Rectal smooth muscle tissue (tissue), 1 donor: ENCODE measurements around the gene TYMS.

Experiments used
- H3K27ac ChIP-seq: one replicate; pipeline ENCODE4 v1.7.0; 2013; ENCODE audit warnings: low read depth, low read length, inconsistent platforms
- H3K27me3 ChIP-seq: one replicate; pipeline ENCODE4 v1.7.0; 2013; ENCODE audit warnings: low read length; ENCODE audit not compliant: control insufficient read depth, insufficient read depth
- H3K36me3 ChIP-seq: one replicate; pipeline ENCODE4 v1.7.0; 2013; ENCODE audit warnings: low read length; ENCODE audit not compliant: control insufficient read depth, insufficient read depth
- H3K4me1 ChIP-seq: one replicate; pipeline ENCODE4 v1.7.0; 2013; ENCODE audit warnings: low read length; ENCODE audit not compliant: control insufficient read depth, insufficient read depth
- H3K4me3 ChIP-seq: one replicate; pipeline ENCODE4 v1.7.0; 2013; ENCODE audit warnings: low read length
- H3K9ac ChIP-seq: one replicate; pipeline ENCODE4 v1.7.0; 2013; ENCODE audit warnings: low read length

Gene TYMS

GRCh38 chr18:657311-658000 lies at the start of gene TYMS:
Gene TYMS, plus strand, starts transcription at chr18:657653. Its CDS starts 90 bp downstream, at chr18:657743.
- no peaks in the 10 kb centered on the region for H3K36me3 ChIP-seq
- peak within 1 kb of the TSS; percentile 88 for H3K4me3 ChIP-seq
- peak within 1 kb of the TSS; percentile 40 for H3K9ac ChIP-seq
- peaks cover 3% of the 10 kb centered on the region for H3K4me1 ChIP-seq
- no peaks in the 10 kb centered on the region for H3K27me3 ChIP-seq
- H3K27ac ChIP-seq = no peak within 1 kb of the TSS

- no peak overlapping the region for H3K27ac ChIP-seq
- H3K9ac ChIP-seq = no peak overlapping the region
- H3K4me3 ChIP-seq = no peak overlapping the region
- no peaks in the 10 kb centered on the region for H3K27me3 ChIP-seq
- no peaks in the 10 kb centered on the region for H3K4me1 ChIP-seq
- H3K36me3 ChIP-seq = no peaks in the 10 kb centered on the region
Measured at GRCh38 chr18:607930-608329, 49.5 kb upstream of the TYMS start.

- Histone ChIP-seq H3K27ac (no peak overlapping the region), H3K36me3 (no peaks in the 10 kb centered on the region), H3K9ac (no peak overlapping the region), H3K4me1 (no peaks in the 10 kb centered on the region), H3K27me3 (no peaks in the 10 kb centered on the region), H3K4me3 (no peak overlapping the region)
Measured at GRCh38 chr18:610214-610928, 47.1 kb upstream of the TYMS start.

GRCh38 chr18:612156-612555 lies 45.3 kb upstream of the TYMS start:
- Histone ChIP-seq H3K36me3 (no peaks in the 10 kb centered on the region), H3K4me1 (no peaks in the 10 kb centered on the region), H3K4me3 (no peak overlapping the region)

GRCh38 chr18:614193-614592 lies 43.3 kb upstream of the TYMS start:
- Histone ChIP-seq H3K36me3 (no peaks in the 10 kb centered on the region), H3K4me3 (no peak overlapping the region), H3K9ac (no peak overlapping the region), H3K27ac (no peak overlapping the region), H3K27me3 (no peaks in the 10 kb centered on the region), H3K4me1 (no peaks in the 10 kb centered on the region)

More at GRCh38 chr18:612156-612555, 45.3 kb upstream of the TYMS start:
- Histone ChIP-seq H3K9ac (no peak overlapping the region), H3K27ac (no peak overlapping the region), H3K27me3 (no peaks in the 10 kb centered on the region)

GRCh38 chr18:615092-615521 lies 42.3 kb upstream of the TYMS start:
- H3K27ac ChIP-seq = no peak overlapping the region
- H3K36me3 ChIP-seq = no peaks in the 10 kb centered on the region
- no peak overlapping the region for H3K9ac ChIP-seq
- no peak overlapping the region for H3K4me3 ChIP-seq
- H3K4me1 ChIP-seq = no peaks in the 10 kb centered on the region
- H3K27me3 ChIP-seq = no peaks in the 10 kb centered on the region

- H3K36me3 ChIP-seq = no peaks in the 10 kb centered on the region
- H3K4me1 ChIP-seq = no peaks in the 10 kb centered on the region
- no peak overlapping the region for H3K4me3 ChIP-seq
- no peak overlapping the region for H3K9ac ChIP-seq
- no peak overlapping the region for H3K27ac ChIP-seq
- H3K27me3 ChIP-seq = no peaks in the 10 kb centered on the region
Measured at GRCh38 chr18:615773-616172, 41.7 kb upstream of the TYMS start.

GRCh38 chr18:616380-616995 lies 41.0 kb upstream of the TYMS start:
- Histone ChIP-seq H3K27ac (no peak overlapping the region), H3K4me3 (no peak overlapping the region), H3K27me3 (no peaks in the 10 kb centered on the region), H3K36me3 (no peaks in the 10 kb centered on the region), H3K4me1 (no peaks in the 10 kb centered on the region), H3K9ac (no peak overlapping the region)

- H3K27me3 ChIP-seq = no peaks in the 10 kb centered on the region
- no peak overlapping the region for H3K9ac ChIP-seq
- no peaks in the 10 kb centered on the region for H3K4me1 ChIP-seq
Measured at GRCh38 chr18:617970-618504, 39.4 kb upstream of the TYMS start.

GRCh38 chr18:618618-619017 lies 38.8 kb upstream of the TYMS start:
- Histone ChIP-seq H3K27ac (no peak overlapping the region), H3K4me1 (no peaks in the 10 kb centered on the region), H3K9ac (no peak overlapping the region), H3K4me3 (no peak overlapping the region), H3K27me3 (no peaks in the 10 kb centered on the region), H3K36me3 (no peaks in the 10 kb centered on the region)

More at GRCh38 chr18:617970-618504, 39.4 kb upstream of the TYMS start:
- Histone ChIP-seq H3K27ac (no peak overlapping the region), H3K36me3 (no peaks in the 10 kb centered on the region), H3K4me3 (no peak overlapping the region)

GRCh38 chr18:621291-622043 lies 36.0 kb upstream of the TYMS start:
- Histone ChIP-seq H3K4me3 (no peak overlapping the region), H3K9ac (no peak overlapping the region), H3K36me3 (no peaks in the 10 kb centered on the region), H3K27me3 (no peaks in the 10 kb centered on the region), H3K27ac (no peak overlapping the region), H3K4me1 (no peaks in the 10 kb centered on the region)

GRCh38 chr18:622289-622688 lies 35.2 kb upstream of the TYMS start:
- H3K9ac ChIP-seq = no peak overlapping the region
- no peak overlapping the region for H3K27ac ChIP-seq
- H3K4me1 ChIP-seq = no peaks in the 10 kb centered on the region
- no peak overlapping the region for H3K4me3 ChIP-seq
- H3K36me3 ChIP-seq = no peaks in the 10 kb centered on the region
- no peaks in the 10 kb centered on the region for H3K27me3 ChIP-seq
